ENCODE data around the gene GALK1.

GRCh38 chr17:75729351-75729750 lies 35.6 kb downstream of the GALK1 start:
- TF ChIP-seq POLR2AphosphoS5 (IDR thresholded peaks at IDR 0.05; ENCODE audit: borderline replicate concordance, low read depth, low read length), result no peak
- no peak for TF ChIP-seq EZH2 (IDR thresholded peaks at IDR 0.05)
- TF ChIP-seq FOXP2 (optimal IDR thresholded peaks at IDR 0.05; ENCODE audit: control extremely low read depth, extremely low read length, insufficient read depth), result no peak

Measured in SK-N-MC (cell line).